Measurements from ENCODE around the gene CDC42BPB. TPM values are rescaled to one million over a fixed set of nuclear protein-coding genes. Genes with fewer than 3 reads are reported as not detected.
A peak's percentile ranks its signal among the peaks of the same experiment; 100 is the strongest.

CDC42BPB gene
- total RNA-seq, 1 donor from 2014 or later = 99.6 TPM

GRCh38 chr14:103074729-103075367 lies 17.5 kb upstream of the CDC42BPB start:
- DNase-seq (ENCODE audit: low spot score) = no peak

- DNase-seq (ENCODE audit: low spot score) = peak; percentile 86
Observed at GRCh38 chr14:103073876-103074728, 16.8 kb upstream of the CDC42BPB start.

GRCh38 chr14:103073367-103073875 lies 16.1 kb upstream of the CDC42BPB start:
- DNase-seq (ENCODE audit: low spot score) = peak; percentile 89

- DNase-seq (ENCODE audit: low spot score) = peak; percentile 85
Observed at GRCh38 chr14:103072595-103073366, 15.4 kb upstream of the CDC42BPB start.

GRCh38 chr14:103071544-103072251 lies 14.3 kb upstream of the CDC42BPB start:
- peak; percentile 88 for DNase-seq (ENCODE audit: low spot score)

- peak; percentile 84 for DNase-seq (ENCODE audit: low spot score)
Observed at GRCh38 chr14:103070971-103071542, 13.7 kb upstream of the CDC42BPB start.

GRCh38 chr14:103070263-103070885 lies 13.0 kb upstream of the CDC42BPB start:
- DNase-seq (ENCODE audit: low spot score) = peak; percentile 85

- no peak for DNase-seq (ENCODE audit: low spot score)
Observed at GRCh38 chr14:103068351-103069073, 11.2 kb upstream of the CDC42BPB start.

GRCh38 chr14:103067231-103067954 lies 10.0 kb upstream of the CDC42BPB start:
- peak; percentile 68 for DNase-seq (ENCODE audit: low spot score)

GRCh38 chr14:103066399-103066798 lies 9.1 kb upstream of the CDC42BPB start:
- peak; percentile 89 for DNase-seq (ENCODE audit: low spot score)

GRCh38 chr14:103065861-103066260 lies 8.5 kb upstream of the CDC42BPB start:
- peak; percentile 87 for DNase-seq (ENCODE audit: low spot score)

GRCh38 chr14:103064978-103065377 lies 7.6 kb upstream of the CDC42BPB start:
- no peak for DNase-seq (ENCODE audit: low spot score)

GRCh38 chr14:103064436-103064835 lies 7.1 kb upstream of the CDC42BPB start:
- no peak for DNase-seq (ENCODE audit: low spot score)

- DNase-seq (ENCODE audit: low spot score) = peak; percentile 18
Observed at GRCh38 chr14:103061482-103061976, 4.2 kb upstream of the CDC42BPB start.

- DNase-seq (ENCODE audit: low spot score) = no peak
Observed at GRCh38 chr14:103059556-103059955, 2.2 kb upstream of the CDC42BPB start.

- peak; percentile 82 for DNase-seq (ENCODE audit: low spot score)
Observed at GRCh38 chr14:103058164-103059055, 1.1 kb upstream of the CDC42BPB start.

GRCh38 chr14:103057028-103057371 lies 349 bp downstream of the CDC42BPB start:
- DNase-seq (ENCODE audit: low spot score) = no peak
